HG02852 (cell line): ENCODE data around the gene GMEB2.
"Not testable (repeated sequence)": the region's sequence is repeated elsewhere in the genome, so short reads cannot be mapped to it uniquely, and the experiment has no call there.

Experiments used
- ATAC-seq: cut with Tn5 transposase; IDR thresholded peaks from one replicate; pipeline ENCODE4 v1.9.1; 2021; ENCODE audit warnings: mild to moderate bottlenecking, moderate library complexity; ENCODE audit not compliant: unreplicated experiment

GMEB2 gene

DNA sequence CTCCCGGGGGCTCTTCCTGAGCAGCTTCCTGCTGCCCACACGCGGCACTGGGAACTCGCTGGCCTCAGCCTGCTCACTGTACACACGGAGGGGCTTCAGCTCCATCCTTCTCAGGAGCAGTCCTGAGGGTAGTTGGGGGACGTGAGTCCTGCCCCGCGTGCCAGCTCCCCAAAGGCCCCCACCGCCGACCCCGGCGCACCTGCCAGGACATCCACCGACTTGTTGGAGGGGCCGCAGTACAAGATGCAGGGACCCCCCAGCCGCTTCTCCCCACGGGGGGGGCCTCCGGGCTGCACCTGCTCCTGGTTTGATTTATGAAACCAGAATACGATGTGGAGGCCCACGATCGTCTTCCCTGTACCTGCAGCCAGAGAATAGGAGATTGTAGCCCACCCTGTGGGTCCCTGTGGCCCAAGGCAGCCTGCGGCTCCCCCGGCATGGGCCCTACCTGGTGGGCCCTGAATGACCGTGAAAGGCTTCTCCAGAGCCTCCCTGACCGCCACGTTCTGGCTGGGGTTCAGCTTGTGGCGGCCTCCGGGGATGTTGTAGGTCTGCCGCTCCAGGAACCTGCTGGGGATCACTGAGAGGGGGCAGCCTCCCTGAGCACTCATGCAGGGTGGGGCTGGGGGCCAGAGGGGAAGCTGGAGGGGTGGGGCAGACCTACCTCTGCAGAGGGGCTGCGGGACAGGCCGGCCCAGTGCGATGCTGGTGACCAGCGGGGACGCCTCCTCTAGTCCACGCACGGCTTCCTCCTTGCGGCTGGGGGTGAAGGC, 65.1 kb downstream of the GMEB2 start:
- no peak for ATAC-seq

DNA sequence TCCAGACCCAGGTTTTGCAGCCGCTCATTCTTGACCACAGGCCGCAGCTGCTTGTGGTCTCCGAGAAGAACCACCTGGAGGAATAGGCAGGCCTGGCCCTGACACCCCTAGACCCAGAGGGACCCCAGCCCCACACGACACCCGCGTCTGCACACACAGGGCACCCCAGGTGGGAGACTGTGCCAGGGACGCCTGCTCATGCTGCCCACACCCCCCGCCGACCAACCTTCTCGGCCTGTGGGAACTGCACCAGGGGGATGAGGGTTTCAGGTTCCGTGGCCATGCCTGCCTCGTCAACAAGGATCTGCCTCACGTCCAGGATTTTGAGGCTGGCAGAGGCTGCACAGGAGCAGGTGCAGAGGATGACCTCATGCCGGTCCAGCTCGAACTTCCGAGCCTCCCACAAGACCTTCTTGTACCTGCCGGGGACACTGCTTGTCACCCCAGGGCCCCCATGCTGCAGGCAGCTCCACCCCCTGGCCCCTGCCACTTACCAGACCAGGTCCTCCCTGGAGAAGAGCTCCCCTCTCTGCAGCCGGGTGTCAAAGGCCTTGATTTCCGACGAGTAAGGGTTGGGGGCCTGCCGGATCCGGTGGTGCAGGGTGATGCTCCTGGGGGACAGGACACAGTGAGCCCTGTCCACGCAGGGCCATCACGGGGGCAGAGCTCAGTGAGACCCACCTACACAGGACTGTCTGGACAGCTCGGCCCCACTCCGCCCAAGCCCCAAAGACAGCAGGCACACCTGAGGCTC, 65.9 kb downstream of the GMEB2 start:
- ATAC-seq: no peak

DNA sequence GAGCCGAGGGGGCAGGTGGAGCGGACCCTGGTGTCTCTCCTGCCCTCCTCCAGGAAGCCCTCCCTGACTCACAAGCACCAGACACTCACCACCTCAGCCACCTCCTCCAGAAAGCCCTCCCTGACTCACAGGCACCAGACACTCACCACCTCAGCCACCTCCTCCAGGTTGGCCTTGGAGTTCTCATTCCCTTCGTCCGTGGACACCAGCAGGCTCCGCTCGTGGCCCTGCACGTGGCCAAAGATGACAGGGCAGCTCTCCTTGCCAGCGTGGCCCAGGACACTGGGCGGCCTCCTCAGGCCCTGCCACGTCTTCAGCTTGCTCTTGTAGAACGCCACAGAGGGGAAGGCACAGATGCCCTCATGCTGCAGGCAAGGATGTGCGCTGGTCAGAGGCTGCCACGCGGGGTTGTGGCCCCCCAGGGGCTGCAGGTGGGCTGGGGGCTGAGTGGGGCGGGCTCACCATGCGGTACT, 66.5 kb downstream of the GMEB2 start:
- ATAC-seq: no peak

DNA sequence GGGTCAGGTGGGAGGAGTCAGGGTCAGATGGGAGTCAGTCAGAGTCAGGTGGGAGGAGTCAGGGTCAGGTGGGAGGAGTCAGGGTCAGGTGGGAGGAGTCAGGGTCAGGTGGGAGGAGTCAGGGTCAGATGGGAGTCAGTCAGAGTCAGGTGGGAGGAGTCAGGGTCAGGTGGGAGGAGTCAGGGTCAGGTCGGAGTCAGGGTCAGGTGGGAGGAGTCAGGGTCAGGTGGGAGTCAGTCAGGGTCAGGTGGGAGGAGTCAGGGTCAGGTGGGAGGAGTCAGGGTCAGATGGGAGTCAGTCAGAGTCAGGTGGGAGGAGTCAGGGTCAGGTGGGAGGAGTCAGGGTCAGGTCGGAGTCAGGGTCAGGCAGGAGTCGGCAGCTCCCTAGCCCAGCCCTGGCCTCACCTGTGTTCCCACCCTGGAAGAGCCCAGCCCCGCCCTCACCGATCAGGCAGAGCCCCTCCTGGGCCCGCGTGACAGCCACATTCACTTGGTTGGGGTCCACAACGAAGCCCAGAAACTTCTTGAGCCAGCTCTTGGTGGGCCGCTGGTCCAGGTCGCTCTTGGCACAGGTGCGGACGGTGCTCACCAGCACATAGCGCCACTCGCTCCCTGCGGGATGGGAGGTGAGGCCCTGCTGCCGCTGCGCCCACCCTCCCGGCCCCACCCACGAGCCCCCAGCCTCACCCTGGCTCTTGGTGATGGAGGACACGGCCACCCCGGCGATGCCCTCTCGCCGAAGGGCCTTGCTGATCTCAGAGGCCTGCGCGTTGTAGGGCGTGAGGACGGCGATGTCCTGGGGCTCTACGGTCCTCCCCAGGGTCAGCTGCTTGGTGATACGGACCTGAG, 67.2 kb downstream of the GMEB2 start:
- ATAC-seq: not testable (repeated sequence)

DNA sequence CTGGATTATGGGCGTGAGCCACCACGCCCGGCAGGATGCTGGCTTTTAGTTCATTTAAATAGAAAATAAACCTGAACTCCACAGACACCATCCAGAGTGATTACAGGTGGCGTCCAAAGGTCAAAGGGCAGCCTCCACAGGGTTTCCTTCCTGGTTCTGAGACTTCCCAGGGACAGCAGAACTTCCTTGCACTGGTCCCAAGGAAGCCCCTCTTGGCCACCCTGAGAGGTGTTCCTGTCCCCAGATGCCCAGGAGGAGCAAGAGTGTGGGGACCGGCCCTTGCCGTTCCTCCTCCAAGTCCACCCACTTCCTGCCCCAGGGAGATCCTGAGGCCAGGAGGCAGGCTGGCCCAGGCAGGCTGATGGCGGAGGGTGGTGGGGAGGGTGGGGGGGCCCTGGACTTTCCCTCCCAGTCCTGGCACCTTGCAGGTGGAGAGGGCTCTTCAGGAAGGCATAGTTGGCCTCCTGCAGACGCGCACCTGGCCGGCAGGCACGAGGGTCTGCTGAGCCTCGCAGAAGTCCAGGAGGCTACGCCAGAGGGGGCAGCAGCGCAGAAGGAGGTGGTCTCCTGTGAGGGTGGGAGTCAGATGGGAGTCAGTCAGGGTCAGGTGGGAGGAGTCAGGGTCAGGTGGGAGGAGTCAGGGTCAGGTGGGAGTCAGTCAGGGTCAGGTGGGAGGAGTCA, 68.0 kb downstream of the GMEB2 start:
- no peak for ATAC-seq

DNA sequence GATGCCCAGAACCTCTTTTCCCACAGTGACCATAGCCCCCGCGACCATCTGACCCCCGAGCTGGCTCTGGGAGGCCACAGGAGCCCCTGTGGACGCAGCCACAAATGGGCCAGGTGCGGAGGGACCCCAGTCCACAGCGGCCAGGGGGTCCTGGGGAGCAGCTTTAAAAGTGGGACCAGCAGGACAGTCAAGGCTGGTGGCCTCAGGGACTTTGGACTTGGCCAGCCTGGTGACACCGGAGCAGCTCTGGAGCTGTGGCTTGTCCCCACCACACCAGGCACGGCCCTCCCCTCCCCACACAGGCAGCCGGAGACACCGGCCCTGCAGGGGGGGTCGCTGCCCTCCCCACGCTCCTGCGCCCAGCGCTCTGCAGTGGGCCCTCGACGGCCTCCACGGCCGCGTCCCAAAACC, 69.4 kb downstream of the GMEB2 start:
- ATAC-seq: no peak

DNA sequence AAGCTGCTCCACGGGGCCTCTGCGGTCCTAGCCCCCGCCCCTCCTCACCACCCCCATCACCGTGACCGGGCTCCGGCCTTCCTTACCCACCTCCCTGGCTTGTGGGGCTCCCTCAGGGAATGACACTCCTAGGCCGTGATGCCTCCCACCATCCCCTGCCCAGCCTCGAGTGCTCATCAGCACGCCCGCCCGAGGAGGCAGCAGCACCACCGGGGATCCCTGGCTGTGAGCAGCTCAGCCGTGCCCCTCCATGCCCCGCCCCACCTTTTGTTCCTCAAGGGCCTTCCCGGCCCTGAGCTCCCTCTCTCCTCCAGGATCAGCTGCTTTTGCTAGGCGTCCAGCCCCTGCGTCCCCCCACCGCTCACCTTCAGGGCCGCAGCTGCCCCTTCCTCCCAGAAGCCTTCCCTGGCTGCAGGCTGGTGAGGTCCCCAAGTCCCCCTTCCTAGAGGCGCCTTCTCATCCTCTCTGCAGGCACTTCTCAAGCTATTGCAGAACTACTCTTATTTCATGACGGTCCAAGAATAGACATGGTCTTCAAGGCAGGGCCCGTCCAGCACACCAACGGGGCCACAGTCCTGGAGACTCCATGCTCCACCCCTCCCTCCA, 69.9 kb downstream of the GMEB2 start:
- ATAC-seq: no peak

DNA sequence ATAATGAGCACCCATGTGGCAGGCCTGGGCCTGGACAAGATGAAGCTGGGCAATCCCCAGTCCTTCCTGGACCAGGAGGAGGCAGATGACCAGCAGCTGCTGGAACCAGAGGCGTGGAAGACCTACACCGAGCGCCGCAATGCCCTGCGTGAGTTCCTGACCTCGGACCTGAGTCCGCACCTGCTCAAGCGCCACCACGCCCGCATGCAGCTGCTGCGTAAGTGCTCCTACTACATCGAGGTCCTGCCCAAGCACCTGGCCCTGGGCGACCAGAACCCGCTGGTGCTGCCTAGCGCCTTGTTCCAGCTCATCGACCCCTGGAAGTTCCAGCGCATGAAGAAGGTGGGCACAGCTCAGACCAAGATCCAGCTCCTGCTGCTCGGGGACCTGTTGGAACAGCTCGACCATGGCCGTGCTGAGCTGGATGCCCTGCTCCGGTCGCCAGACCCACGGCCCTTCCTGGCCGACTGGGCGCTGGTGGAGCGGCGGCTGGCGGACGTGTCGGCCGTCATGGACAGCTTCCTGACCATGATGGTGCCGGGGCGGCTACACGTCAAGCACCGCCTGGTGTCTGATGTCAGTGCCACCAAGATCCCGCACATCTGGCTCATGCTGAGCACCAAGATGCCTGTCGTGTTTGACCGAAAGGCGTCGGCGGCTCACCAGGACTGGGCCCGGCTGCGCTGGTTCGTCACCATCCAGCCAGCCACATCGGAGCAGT, 71.1 kb downstream of the GMEB2 start:
- ATAC-seq: no peak

DNA sequence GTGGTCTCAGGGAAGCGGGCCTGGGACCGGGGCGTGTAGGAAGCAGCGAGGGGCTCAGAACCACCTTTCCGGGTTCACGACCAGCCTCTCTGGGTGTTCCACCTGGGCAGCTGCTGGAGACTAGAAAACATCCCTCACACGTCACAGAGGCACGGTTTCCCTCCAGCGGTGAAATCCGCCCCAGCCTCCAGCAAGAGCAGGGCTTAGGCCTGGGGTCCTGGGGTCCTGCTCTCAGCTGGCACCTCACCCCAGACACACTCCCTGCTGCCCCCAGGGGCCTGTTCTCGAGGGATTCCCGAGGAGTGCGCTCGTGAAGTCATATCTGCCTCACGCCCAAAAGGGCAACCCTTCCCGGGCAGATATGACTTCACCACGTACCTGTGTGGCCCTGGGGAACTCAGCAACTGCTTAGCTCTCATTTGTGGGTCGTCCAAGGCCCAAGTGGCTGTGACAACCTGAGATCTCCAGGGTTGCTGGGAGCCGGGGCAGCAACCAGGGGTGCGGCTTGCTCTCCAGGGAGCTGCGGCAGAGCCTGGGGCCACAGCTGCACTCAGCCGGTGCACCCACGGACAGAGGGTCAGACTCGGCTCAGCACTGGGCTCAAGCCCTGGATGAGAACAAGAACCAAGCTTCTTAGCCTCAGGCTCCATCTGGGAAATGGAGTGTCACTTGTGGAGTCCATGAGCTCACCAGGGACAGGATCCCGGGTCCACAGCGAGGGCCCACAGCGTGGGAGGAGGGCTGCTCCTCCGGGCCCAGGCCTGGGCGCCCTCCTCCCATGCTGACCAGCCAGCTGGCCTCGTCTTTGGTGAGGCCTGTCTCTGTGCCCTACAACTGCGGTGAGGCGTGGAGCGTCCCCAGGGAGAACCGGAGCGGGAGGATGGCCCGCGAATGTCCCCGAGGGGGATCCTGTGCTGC, 72.3 kb downstream of the GMEB2 start:
- no peak for ATAC-seq

DNA sequence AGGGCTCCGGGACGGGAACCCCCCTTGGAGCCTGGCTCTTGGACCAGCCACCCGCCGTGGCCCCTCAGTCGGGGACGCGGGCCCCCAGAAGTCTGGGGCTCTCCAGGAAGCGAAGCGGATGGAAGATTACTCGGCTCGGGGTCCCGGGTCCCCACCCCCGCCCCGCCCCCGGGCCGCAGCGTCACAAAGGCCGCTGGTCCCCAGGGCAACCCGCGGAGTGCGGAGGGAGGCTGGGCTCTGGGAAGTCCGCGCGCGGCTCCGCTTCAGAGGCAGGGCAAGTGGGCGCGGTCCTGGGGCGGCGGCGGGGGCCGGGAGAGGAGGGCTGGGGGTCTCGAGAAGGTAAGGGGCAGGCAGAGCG, 73.0 kb downstream of the GMEB2 start, which contains the start of gene FNDC11:
Gene FNDC11 (plus strand): TSS at position 227 of the 358 bp plus-strand sequence. CDS start 1,505 bp downstream, outside the sequence.
- ATAC-seq: peak; percentile 20

DNA sequence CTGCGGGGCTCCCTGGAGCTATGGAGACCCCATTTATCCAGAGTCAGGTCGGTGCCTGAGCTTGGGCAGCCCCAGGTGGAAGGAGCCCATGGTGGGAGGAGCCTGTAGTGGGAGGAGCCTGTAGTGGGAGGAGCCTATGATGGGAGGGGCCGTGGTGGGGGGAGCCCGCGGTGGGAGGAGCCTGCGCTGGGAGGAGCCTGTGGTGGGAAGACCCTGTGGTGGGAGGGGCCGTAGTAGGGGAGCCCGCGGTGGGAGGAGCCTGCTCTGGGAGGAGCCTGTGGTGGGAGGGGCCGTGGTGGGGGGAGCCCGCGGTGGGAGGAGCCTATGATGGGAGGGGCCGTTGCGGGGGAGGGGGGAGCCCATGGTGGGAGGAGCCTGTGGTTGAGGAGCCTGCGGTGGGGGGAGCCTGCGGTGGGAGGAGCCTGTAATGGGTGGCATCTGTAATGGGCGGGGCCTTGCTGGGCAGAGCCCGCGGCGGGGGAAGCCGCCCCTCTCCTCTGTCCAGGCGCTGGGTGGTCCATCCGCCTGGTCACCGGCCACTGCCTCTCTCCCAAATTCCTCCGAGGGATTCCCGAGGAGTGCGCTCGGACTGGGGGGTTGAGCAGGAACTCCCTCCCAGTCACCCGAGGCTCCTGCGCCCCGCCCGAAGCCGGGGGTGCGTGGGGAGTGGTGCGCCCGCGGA, 73.5 kb downstream of the GMEB2 start:
- ATAC-seq: peak; percentile 31

DNA sequence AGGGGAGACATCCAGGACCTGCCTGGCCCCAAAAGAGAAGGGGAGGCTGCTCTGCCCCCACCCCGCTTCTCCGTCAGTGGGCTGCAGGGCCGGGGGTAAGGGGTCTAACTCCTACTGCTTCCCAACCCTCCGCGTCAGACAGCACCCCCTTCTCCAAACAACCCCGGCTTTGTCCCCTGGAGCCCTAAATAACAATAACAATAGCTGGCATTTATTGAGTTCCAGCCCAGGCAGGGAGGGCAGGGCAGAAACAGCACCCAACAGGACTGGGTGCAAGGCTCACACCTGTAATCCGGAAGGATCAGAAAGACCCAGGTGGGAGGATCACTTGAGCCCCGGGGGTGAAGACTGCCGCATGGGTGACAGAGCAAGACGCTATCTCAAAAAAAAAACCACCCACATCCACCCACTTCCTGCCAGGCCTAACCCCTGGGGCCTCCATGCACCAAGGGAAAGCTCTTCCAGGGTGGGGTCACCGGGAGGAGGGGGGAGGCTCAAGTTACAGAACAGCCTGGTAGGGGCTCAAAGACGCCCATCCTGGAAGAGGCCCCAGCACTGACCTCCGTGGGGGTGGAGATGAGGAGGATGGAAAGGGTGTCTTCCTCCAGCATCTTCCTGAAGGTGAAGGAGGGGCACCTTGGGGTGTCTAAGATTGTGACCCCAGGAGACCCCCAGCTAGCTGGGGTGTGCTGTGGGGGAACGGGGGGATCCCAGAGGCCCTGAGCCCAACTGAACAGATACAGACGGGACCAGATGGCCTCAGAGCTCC, 74.2 kb downstream of the GMEB2 start:
- peak; percentile 35 for ATAC-seq

DNA sequence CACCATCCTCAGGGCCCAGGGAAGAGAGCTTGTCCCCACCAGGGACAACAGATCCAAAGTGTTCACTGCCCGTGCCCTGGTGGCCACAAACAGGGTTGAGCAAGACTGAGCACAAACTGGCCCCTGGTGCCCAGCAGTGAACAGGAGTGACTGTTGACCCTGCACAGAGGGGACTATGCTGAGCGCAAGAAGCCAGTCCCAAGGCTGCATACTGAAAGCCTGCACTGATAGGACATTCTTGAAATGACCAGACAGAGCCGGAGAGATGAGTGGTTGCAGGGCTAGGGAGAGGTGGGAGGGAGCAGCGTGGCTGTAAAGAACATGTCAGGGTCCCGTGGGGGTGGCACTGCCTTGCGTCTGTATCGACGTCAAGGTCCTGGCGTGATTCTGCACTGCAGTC, 75.8 kb downstream of the GMEB2 start:
- no peak for ATAC-seq

DNA sequence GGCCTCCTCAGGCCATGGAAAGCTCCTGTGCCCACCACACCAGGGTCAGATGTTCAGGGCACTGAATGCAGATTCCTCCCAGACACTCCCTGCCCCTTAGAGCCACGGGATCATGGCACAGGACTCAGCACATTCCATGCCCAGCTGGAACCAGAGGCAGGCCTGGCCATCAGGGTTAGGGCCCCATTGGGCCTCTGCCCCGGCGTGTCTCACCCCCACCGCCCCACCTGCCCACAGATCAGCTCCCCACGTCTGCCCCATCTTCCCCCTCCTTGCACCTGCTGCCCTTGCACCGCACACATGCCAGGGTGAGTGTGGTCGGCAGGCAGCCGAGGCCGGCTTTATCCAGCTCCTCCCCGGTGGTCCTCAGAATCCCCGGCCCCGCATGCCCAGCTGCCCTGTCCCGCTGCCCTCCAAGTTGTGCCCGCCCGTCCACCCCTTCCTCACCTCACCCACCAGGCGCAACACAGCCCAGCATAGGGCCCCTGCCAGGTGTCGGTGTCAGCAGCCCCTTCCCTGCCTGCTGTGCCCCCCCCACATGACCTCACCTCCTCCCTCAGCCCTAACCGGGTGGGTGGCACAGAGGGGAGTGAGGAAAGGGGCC, 77.1 kb downstream of the GMEB2 start:
- ATAC-seq: no peak

DNA sequence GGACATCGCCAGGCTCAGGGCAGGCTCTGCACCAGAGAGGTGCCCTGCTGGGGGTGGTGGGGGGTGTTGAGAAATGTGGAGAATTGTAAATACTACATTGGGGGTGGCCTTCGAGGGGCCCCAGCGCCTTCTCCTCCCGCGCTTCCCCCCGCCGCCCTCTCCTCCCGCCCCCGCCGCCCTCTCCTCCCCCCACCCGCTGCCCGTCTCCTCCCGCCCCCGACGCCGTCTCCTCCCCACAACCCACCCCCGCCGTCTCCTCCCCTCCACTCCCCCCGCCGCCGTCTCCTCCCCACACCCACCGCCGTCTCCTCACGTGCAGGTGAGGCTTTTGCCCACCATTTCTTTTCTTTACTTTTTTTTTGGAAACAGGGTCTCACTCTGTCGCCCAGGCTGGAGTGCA, 77.9 kb downstream of the GMEB2 start:
- ATAC-seq: no peak

DNA sequence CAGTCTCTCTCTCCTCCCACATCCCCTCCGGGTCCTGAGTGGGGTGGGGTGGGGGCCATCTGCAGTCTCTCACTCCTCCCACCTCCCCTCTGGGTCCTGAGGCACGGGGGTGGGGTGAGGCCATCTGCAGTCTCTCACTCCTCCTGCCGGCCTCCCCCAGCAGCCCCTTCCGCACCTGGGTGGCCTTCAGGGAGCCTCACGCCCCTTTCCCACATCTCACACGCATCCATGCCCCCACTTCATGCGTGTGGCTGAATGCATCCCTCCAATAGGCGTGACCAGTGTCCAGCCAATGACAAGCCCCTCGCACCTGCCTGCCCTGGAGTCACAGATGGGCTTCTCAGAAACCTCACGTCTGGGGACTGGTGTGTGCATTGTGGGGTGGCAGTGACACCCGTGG, 78.4 kb downstream of the GMEB2 start:
- no peak for ATAC-seq
